Central memory CD8-positive, alpha-beta T cell (primary cell): ENCODE data around the gene BMPER.

ENCODE experiments used
- ATAC-seq: fragments of 150-1000 bp; cut with Tn5 transposase; replicated peaks from 2 replicates; pipeline ENCODE4 v1.10.0; 2022; ENCODE audit warnings: mild to moderate bottlenecking, moderate FRiP score, moderate number of reproducible peaks; ENCODE audit not compliant: poor library complexity, severe bottlenecking; ENCODE audit errors: extremely low read depth
- DNase-seq, 2 donors: peaks; one replicate each; pipeline ENCODE4 v3.0.0; 2021; ENCODE audit warnings: low spot score in 2 of 2
- H3K27ac Mint-ChIP-seq: one replicate; pipeline ENCODE4 v1.8.0; 2022; ENCODE audit warnings: low read depth, mild to moderate bottlenecking, moderate library complexity, mixed read lengths
- H3K27me3 Mint-ChIP-seq: one replicate; pipeline ENCODE4 v1.8.0; 2022; ENCODE audit warnings: mixed read lengths
- H3K36me3 Mint-ChIP-seq: one replicate; pipeline ENCODE4 v1.8.0; 2022; ENCODE audit warnings: mild to moderate bottlenecking, moderate library complexity, mixed read lengths; ENCODE audit not compliant: insufficient read depth
- H3K4me1 Mint-ChIP-seq: one replicate; pipeline ENCODE4 v1.8.0; 2022; ENCODE audit warnings: mixed read lengths
- H3K4me3 Mint-ChIP-seq: one replicate; pipeline ENCODE4 v1.8.0; 2022; ENCODE audit warnings: mild to moderate bottlenecking, moderate library complexity, mixed read lengths
- H3K9me3 Mint-ChIP-seq: one replicate; pipeline ENCODE4 v1.8.0; 2022; ENCODE audit warnings: mixed read lengths

Gene BMPER

DNA sequence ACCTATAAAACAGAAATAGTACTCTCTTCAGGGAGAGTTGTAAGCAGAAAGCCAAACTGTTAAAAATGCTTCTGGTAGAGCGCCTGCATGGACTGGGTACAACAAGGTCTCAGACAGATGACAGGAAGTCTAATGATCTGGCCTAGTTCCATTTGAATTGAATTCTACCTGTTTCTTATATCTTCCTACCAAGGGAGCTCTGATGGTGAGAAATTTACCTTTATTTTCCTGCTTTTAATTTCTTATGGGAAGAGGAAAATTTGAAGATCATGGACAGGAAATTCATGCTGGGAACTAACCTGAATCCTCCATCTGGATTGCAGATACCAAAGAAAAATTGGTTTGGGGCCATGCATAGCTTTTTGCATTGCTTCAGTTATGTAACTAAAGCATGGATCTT lies 63.3 kb downstream of the BMPER start:
- Mint-ChIP-seq H3K4me3 (no peak overlapping the region), H3K36me3 (no peaks in the 10 kb centered on the region), H3K9me3 (no peaks in the 10 kb centered on the region), H3K4me1 (no peaks in the 10 kb centered on the region), H3K27ac (no peak overlapping the region), H3K27me3 (no peaks in the 10 kb centered on the region)
- DNase-seq (no peak), ATAC-seq (no peak)

GRCh38 chr7:33970536-33970935 lies 65.2 kb downstream of the BMPER start:
- H3K27me3 Mint-ChIP-seq: no peaks in the 10 kb centered on the region
- H3K4me1 Mint-ChIP-seq: no peaks in the 10 kb centered on the region
- DNase-seq (no peak), ATAC-seq (no peak)
- no peaks in the 10 kb centered on the region for H3K36me3 Mint-ChIP-seq
- no peak overlapping the region for H3K27ac Mint-ChIP-seq
- no peaks in the 10 kb centered on the region for H3K9me3 Mint-ChIP-seq
- no peak overlapping the region for H3K4me3 Mint-ChIP-seq

GRCh38 chr7:33971106-33971505 lies 65.8 kb downstream of the BMPER start:
- no peak for DNase-seq
- Mint-ChIP-seq H3K4me3 (no peak overlapping the region), H3K9me3 (no peaks in the 10 kb centered on the region), H3K27me3 (no peaks in the 10 kb centered on the region), H3K4me1 (no peaks in the 10 kb centered on the region), H3K27ac (no peak overlapping the region), H3K36me3 (no peaks in the 10 kb centered on the region)
- no peak for ATAC-seq

GRCh38 chr7:33973231-33974015 lies 68.1 kb downstream of the BMPER start:
- ATAC-seq: no peak

DNA sequence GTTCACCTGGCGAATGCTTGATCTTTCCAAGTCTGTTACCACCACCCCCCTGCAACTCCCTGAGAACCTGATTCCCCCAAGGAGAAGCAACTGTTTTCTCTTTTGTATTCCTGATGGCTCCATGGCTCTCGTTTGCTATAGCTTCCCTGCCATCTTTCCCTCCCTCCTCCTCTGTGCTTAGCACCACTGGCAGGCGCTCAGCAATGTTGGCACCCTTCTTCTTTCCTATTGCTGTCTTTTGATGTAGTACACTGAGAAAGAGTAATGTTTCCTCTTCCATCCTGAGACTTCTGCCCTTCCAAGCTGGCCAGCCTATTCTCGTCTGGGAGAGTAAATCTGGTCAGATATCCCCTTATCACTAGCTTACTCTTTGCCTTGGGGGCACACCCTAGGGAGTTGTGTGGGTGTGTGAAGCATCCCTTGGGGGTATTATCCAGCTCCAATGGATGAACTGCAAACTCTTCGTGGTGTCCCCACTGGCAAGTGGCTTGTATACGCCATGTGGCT lies 74.0 kb downstream of the BMPER start:
- Mint-ChIP-seq H3K27me3 (no peaks in the 10 kb centered on the region), H3K36me3 (no peaks in the 10 kb centered on the region), H3K4me1 (no peaks in the 10 kb centered on the region), H3K27ac (no peak overlapping the region), H3K4me3 (no peak overlapping the region), H3K9me3 (no peaks in the 10 kb centered on the region)
- DNase-seq (no peak), ATAC-seq (no peak)

More at GRCh38 chr7:33973231-33974015, 68.1 kb downstream of the BMPER start:
- no peaks in the 10 kb centered on the region for H3K27me3 Mint-ChIP-seq
- no peak overlapping the region for H3K4me3 Mint-ChIP-seq
- DNase-seq: no peak
- H3K4me1 Mint-ChIP-seq: no peaks in the 10 kb centered on the region
- H3K27ac Mint-ChIP-seq: no peak overlapping the region
- no peaks in the 10 kb centered on the region for H3K36me3 Mint-ChIP-seq
- no peaks in the 10 kb centered on the region for H3K9me3 Mint-ChIP-seq

DNA sequence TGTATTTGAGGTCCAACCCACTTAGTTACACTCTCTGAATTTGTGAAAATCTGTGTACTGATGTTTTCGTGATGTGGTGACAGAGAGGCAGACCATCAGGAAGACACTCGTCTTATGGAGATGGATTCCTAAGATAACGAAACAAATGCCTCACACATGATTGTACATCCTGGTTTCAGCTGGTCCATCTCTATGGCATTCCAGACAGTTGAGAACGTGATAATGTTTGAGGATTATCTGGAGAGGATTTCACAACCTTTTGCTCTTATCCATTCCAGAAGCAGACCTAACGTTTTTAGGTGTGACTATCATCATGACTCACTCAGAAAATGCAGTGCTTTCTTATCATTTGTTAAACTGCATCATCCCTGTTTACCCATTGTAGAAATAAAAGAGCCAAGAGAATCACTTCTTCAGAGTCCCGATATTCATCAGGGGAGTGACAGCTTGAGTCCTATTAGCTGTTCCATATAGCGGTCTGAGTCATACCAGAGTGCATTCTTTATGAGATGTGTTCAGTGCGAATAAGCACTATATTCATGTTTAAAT lies 74.5 kb downstream of the BMPER start:
- ATAC-seq (no peak), DNase-seq (no peak)
- Mint-ChIP-seq H3K9me3 (no peaks in the 10 kb centered on the region), H3K36me3 (no peaks in the 10 kb centered on the region), H3K27ac (no peak overlapping the region), H3K4me3 (no peak overlapping the region), H3K27me3 (no peaks in the 10 kb centered on the region), H3K4me1 (no peaks in the 10 kb centered on the region)

DNA sequence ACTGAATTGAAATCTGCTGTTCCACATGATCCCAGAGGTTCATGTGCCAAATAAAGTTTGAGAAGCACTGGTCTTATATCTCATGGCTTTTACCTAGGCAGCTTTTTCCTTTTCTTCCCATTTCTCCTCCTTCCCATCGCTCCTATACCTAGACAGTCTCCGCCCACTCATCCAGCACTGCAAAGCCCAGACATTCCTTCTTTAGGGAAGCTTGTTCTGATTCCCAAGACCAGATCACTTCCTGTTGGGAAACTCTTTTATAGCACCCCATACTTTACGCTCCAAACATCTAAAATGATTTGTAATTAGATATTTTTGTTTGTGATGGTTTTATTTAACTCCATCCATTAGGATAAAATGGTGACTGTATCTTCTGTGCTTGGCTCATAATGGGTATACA lies 75.9 kb downstream of the BMPER start:
- ATAC-seq (no peak), DNase-seq (no peak)
- Mint-ChIP-seq H3K27me3 (no peaks in the 10 kb centered on the region), H3K4me3 (no peak overlapping the region), H3K9me3 (no peaks in the 10 kb centered on the region), H3K4me1 (no peaks in the 10 kb centered on the region), H3K36me3 (no peaks in the 10 kb centered on the region), H3K27ac (no peak overlapping the region)

DNA sequence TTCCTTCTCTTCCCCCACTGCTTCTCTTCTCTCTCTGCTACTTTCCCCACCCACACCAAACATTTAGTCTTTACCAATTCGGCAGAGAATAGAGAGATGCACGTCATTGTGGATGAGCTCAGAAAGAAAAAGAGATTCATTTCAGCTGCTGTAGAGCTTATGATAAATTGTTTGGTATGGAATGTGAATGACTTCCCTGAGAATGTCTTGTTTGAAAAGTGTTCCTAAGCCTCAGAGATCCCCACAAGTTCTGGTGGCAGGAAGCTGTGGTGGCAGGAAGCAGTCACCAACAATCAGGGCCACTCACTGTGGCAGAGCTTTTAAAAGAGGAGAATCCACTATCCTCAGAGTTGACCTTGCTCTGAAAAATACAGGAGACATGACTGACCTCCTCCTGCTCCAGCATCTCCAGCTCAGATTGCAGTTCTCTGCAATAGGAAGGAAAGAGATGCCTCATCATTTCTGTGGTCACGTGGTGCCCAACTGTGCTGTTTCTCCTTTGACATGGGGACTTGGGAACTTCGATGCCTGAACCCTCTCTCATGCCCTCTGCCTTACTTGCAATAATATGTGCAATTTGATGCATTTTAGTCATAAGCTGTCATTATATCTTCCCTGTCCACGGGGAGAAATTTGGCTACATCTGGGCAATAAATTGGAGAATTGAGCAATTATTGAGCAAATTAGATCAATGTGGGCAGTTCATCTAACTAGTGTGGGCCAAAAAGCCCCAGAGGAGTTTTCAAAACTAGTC lies 76.5 kb downstream of the BMPER start:
- ATAC-seq (no peak), DNase-seq (no peak)
- Mint-ChIP-seq H3K27me3 (no peaks in the 10 kb centered on the region), H3K9me3 (no peaks in the 10 kb centered on the region), H3K27ac (no peak overlapping the region), H3K4me1 (no peaks in the 10 kb centered on the region), H3K4me3 (no peak overlapping the region), H3K36me3 (no peaks in the 10 kb centered on the region)

DNA sequence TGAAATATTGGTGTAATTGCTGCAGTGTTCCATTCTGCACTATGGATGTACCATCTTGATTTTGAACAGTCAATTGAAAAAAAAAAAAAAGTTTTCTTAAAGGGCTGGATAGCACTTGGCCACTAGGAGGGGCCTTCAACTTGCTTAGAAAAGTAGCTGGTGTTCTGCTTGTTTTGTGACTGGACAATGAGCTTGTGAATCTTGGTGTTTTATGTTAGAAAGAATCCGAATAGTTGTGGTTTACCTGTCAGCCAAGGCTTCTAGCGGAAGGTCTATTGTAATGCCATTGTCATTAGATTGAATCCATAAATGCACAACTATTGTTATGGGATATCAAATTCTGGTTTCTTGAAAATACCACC lies 77.1 kb downstream of the BMPER start:
- Mint-ChIP-seq H3K9me3 (no peaks in the 10 kb centered on the region), H3K27me3 (no peaks in the 10 kb centered on the region), H3K27ac (no peak overlapping the region), H3K4me1 (no peaks in the 10 kb centered on the region), H3K36me3 (no peaks in the 10 kb centered on the region), H3K4me3 (no peak overlapping the region)
- DNase-seq: no peak
- ATAC-seq: no peak

GRCh38 chr7:33986451-33986850 lies 81.1 kb downstream of the BMPER start:
- Mint-ChIP-seq H3K36me3 (no peaks in the 10 kb centered on the region), H3K4me3 (no peak overlapping the region), H3K27ac (no peak overlapping the region), H3K9me3 (no peaks in the 10 kb centered on the region), H3K27me3 (no peaks in the 10 kb centered on the region), H3K4me1 (no peaks in the 10 kb centered on the region)
- no peak for ATAC-seq
- no peak for DNase-seq

- no peak for ATAC-seq
- Mint-ChIP-seq H3K9me3 (no peaks in the 10 kb centered on the region), H3K4me1 (no peaks in the 10 kb centered on the region), H3K4me3 (no peak overlapping the region), H3K36me3 (no peaks in the 10 kb centered on the region), H3K27me3 (no peaks in the 10 kb centered on the region), H3K27ac (no peak overlapping the region)
- DNase-seq: no peak
Observed at GRCh38 chr7:33986951-33987947, 81.9 kb downstream of the BMPER start.

DNA sequence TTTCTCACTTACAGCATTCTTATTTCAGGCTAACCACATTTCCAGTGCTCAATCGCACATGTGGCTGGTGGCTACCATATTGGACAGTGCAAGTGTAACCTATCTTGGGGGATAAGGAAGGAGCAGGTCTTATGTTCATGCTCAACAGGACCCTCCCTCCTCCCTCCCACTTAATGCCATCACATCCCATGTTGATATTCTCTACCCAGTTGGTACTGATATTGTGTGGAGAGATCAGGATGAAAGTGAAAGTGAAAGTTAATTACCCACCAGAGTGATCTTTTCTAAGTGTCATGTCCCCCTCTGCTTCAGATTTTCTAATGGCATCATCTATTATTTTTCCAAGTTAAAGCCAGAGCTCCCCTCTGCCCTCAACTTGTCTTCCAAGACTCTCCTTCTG lies 91.6 kb downstream of the BMPER start:
- DNase-seq: no peak

More for the DNA sequence above, 91.6 kb downstream of the BMPER start:
- Mint-ChIP-seq H3K4me3 (peak overlapping the region; percentile 6), H3K9me3 (peaks cover 6% of the 10 kb centered on the region), H3K27ac (no peak overlapping the region), H3K27me3 (no peaks in the 10 kb centered on the region), H3K36me3 (no peaks in the 10 kb centered on the region), H3K4me1 (peaks cover 11% of the 10 kb centered on the region)
- ATAC-seq: no peak
